K562 (cell line): ENCODE data around the gene LDB2. TPM values are rescaled to one million over a fixed set of nuclear protein-coding genes. Genes with fewer than 3 reads are reported as not detected.

ENCODE experiments used
- ATAC-seq: fragments of 200-7000 bp; cut with Tn5 transposase; 3 replicates; pipeline ENCODE4 v1.9.1; 2020; ENCODE audit warnings: moderate library complexity
- BruUV-seq: library from RNA; stranded (reverse); fragments of 400-500 nt; replicated peaks from 2 replicates; lab custom pipeline; 2021; lab: Mats Ljungman, UMichigan
- CTCF ChIA-PET: fragments of 300-600 bp; formaldehyde crosslinking; extraction: SDS; loops from one replicate; lab custom pipeline; 2021; ENCODE audit warnings: low intra/inter-chr PET ratio; lab: Yijun Ruan, JAX
- POLR2A ChIA-PET: fragments of 300-600, 350-650 bp; sonication (Branson Sonifier 250); formaldehyde crosslinking; extraction: SDS; loops from one replicate; lab custom pipeline; 2021; ENCODE audit warnings: antibody characterized with exemption, inconsistent platforms; lab: Yijun Ruan, JAX
- DNase-seq, 4 experiments: peaks; one replicate each; pipeline versions ENCODE4 v3.0.0 to v3.0.0-alpha.2; 2011 to 2018; ENCODE audit warnings: low spot score in 3 of 4, mixed read lengths in 3 of 4; ENCODE audit errors: extremely low read depth in 1 of 4
- FAIRE-seq: peaks from 2 replicates; lab custom pipeline; 2011; peaks lifted over from hg19 to GRCh38; lab: Jason Lieb, UNC
- H2AFZ ChIP-seq: 2 replicates; pipeline ENCODE4 v1.6.0; 2011; ENCODE audit warnings: low read depth, low read length, control low read depth, inconsistent platforms
- H3K27ac ChIP-seq: fragments of 200-600 bp; 3 replicates; pipeline ENCODE4 v1.8.0; 2011; ENCODE audit warnings: low read depth, mild to moderate bottlenecking, control low read depth, inconsistent platforms, low read length, moderate library complexity, mixed read lengths; ENCODE audit errors: extremely low read depth
- H3K27me3 ChIP-seq, 2 experiments: fragments of 300-600 bp in 1 of 2; 2 replicates in 1 of 2; 3 replicates in 1 of 2; pipeline versions ENCODE4 v1.6.0 to v1.8.0; 2011; ENCODE audit warnings: inconsistent platforms in 2 of 2, low read length in 2 of 2, mild to moderate bottlenecking in 1 of 2, mixed read lengths in 1 of 2, moderate library complexity in 1 of 2; ENCODE audit not compliant: control insufficient read depth in 2 of 2, insufficient read depth in 2 of 2
- H3K36me3 ChIP-seq: fragments of 300-600 bp; 3 replicates; pipeline ENCODE4 v1.8.0; 2011; ENCODE audit warnings: mild to moderate bottlenecking, low read length, inconsistent platforms; ENCODE audit not compliant: control insufficient read depth, insufficient read depth
- H3K4me1 ChIP-seq, 2 experiments: fragments of 200-600 bp in 1 of 2; replicated peaks in 1 of 2; 2 replicates in 1 of 2; 3 replicates in 1 of 2; pipeline versions ENCODE4 v1.5.1 to v1.8.0; 2011; ENCODE audit warnings: inconsistent platforms in 2 of 2, low read length in 2 of 2, mild to moderate bottlenecking in 1 of 2, mixed read lengths in 1 of 2, moderate library complexity in 1 of 2; ENCODE audit not compliant: control insufficient read depth in 2 of 2, insufficient read depth in 2 of 2
- H3K4me2 ChIP-seq: 2 replicates; pipeline ENCODE4 v1.6.1; 2011; ENCODE audit warnings: low read length, control low read depth, inconsistent platforms, mixed read lengths; ENCODE audit not compliant: insufficient read depth
- H3K4me3 ChIP-seq: fragments of 200-600 bp; sonication (generic), shearing (Covaris generic); 2 replicates; pipeline ENCODE4 v1.5.1; 2016; ENCODE audit warnings: control low read depth, inconsistent platforms
- H3K79me2 ChIP-seq: fragments of 200-600 bp; 3 replicates; pipeline ENCODE4 v1.8.0; 2011; ENCODE audit warnings: low read length, inconsistent platforms; ENCODE audit not compliant: control insufficient read depth, insufficient read depth
- H3K9ac ChIP-seq, 2 experiments: 2 replicates each; pipeline versions ENCODE4 v1.6.0 to v1.6.1; 2011; ENCODE audit warnings: low read depth in 2 of 2, low read length in 2 of 2, control low read depth in 1 of 2, inconsistent platforms in 1 of 2, mild to moderate bottlenecking in 1 of 2, mixed read lengths in 1 of 2; ENCODE audit not compliant: insufficient read depth in 1 of 2
- H3K9me1 ChIP-seq: one replicate; pipeline ENCODE4 v1.6.0; 2011; ENCODE audit warnings: inconsistent platforms, mild to moderate bottlenecking, low read length, moderate library complexity; ENCODE audit not compliant: control insufficient read depth, insufficient read depth
- H3K9me3 ChIP-seq: replicated peaks from 2 replicates; pipeline ENCODE4 v1.5.1; 2011; ENCODE audit warnings: low read depth, low read length, inconsistent platforms; ENCODE audit not compliant: control insufficient read depth, insufficient read depth
- H4K20me1 ChIP-seq: replicated peaks from 2 replicates; pipeline ENCODE4 v1.6.1; 2011; ENCODE audit warnings: low read length, inconsistent platforms, mixed read lengths; ENCODE audit not compliant: control insufficient read depth, insufficient read depth
- BRCA1 ChIP-seq, 2 experiments: fragments of 450-650 bp in 1 of 2; sonication (generic) in 1 of 2; formaldehyde crosslinking in 1 of 2; IDR thresholded peaks; 2 replicates each; pipeline versions ENCODE4 v1.5.0 to v1.6.1; 2017 to 2020; ENCODE audit warnings: mild to moderate bottlenecking in 1 of 2, missing genetic modification reagents in 1 of 2
- BRF2 ChIP-seq: IDR thresholded peaks from 3 replicates; pipeline ENCODE4 v1.6.1; 2011; ENCODE audit warnings: borderline replicate concordance, mild to moderate bottlenecking; ENCODE audit not compliant: insufficient read length, insufficient read depth
- CEBPB ChIP-seq: fragments of 450-650 bp; IDR thresholded peaks from 2 replicates; pipeline ENCODE4 v1.6.1; 2016; ENCODE audit warnings: missing genetic modification characterization, missing compliant biosample characterization
- CREBBP ChIP-seq: IDR thresholded peaks from one replicate; pipeline ENCODE4 v1.6.1; 2012; ENCODE audit warnings: low read depth, mild to moderate bottlenecking, control low read depth, inconsistent platforms, low read length
- ERF ChIP-seq: fragments of 450-650 bp; formaldehyde crosslinking; IDR thresholded peaks from 2 replicates; pipeline ENCODE4 v1.4.0; 2020; ENCODE audit warnings: mild to moderate bottlenecking, mixed read lengths
- ETV1 ChIP-seq: fragments of 450-650 bp; conservative IDR thresholded peaks from 2 replicates; pipeline ENCODE4 v1.6.1; 2016; ENCODE audit warnings: missing genetic modification characterization, control low read depth, low read depth, missing compliant biosample characterization
- EZH2 ChIP-seq: IDR thresholded peaks from 2 replicates; pipeline ENCODE4 v1.6.1; 2012; ENCODE audit warnings: low read depth, mild to moderate bottlenecking, inconsistent platforms, low read length, borderline replicate concordance
- LEF1 ChIP-seq: fragments of 450-650 bp; IDR thresholded peaks from 2 replicates; pipeline ENCODE4 v1.6.1; 2016; ENCODE audit warnings: mild to moderate bottlenecking
- NFRKB ChIP-seq: fragments of 450-650 bp; IDR thresholded peaks from 2 replicates; pipeline ENCODE4 v1.6.1; 2016; ENCODE audit warnings: low read depth
- NR3C1 ChIP-seq: sonication (generic); formaldehyde crosslinking; IDR thresholded peaks from 2 replicates; pipeline ENCODE4 v1.8.1; 2022; ENCODE audit warnings: missing genetic modification reagents
- POLR3A ChIP-seq: IDR thresholded peaks from 2 replicates; pipeline ENCODE4 v1.6.1; 2011; ENCODE audit warnings: borderline replicate concordance, mild to moderate bottlenecking, moderate library complexity; ENCODE audit not compliant: insufficient read length, insufficient read depth; ENCODE audit errors: extremely low read depth
- POU5F1 ChIP-seq: fragments of 150-350 bp; IDR thresholded peaks from 2 replicates; pipeline ENCODE4 v1.6.1; 2014; ENCODE audit warnings: borderline replicate concordance, low read length, low read depth, mild to moderate bottlenecking; ENCODE audit not compliant: partially characterized antibody
- PPARD ChIP-seq: fragments of 250-450 bp; sonication (Bioruptor Pico); IDR thresholded peaks from 2 replicates; pipeline ENCODE4 v1.8.0; 2022; ENCODE audit warnings: inconsistent platforms, mild to moderate bottlenecking, moderate library complexity
- PTRF ChIP-seq: fragments of 450-650 bp; IDR thresholded peaks from 2 replicates; pipeline ENCODE4 v1.6.1; 2016; ENCODE audit warnings: mild to moderate bottlenecking, missing genetic modification characterization, missing compliant biosample characterization
- SNIP1 ChIP-seq: fragments of 450-650 bp; IDR thresholded peaks from 2 replicates; pipeline ENCODE4 v1.7.1; 2017; ENCODE audit warnings: low read depth, mild to moderate bottlenecking
- ZBTB7A ChIP-seq: IDR thresholded peaks from 2 replicates; pipeline ENCODE4 v1.6.1; 2011; ENCODE audit warnings: low read depth, mild to moderate bottlenecking, low read length, moderate library complexity, borderline replicate concordance; ENCODE audit not compliant: control insufficient read depth
- ZKSCAN3 ChIP-seq: fragments of 250-450 bp; sonication (Bioruptor Pico); IDR thresholded peaks from 2 replicates; pipeline ENCODE4 v1.4.0; 2020
- ZNF583 ChIP-seq: fragments of 250-450 bp; sonication (Bioruptor Pico); IDR thresholded peaks from 2 replicates; pipeline ENCODE4 v1.4.0; 2020
- ZNF699 ChIP-seq: fragments of 250-450 bp; sonication (Bioruptor Pico); IDR thresholded peaks from 2 replicates; pipeline ENCODE4 v1.8.0; 2021; ENCODE audit warnings: mild to moderate bottlenecking, moderate library complexity; ENCODE audit not compliant: insufficient replicate concordance
- WGBS: fragments of 100-300 bp; shearing (Covaris generic); methylation state at CpG from one replicate; pipeline ENCODE4 v1.1.6; 2016; ENCODE audit warnings: low coverage, mixed read lengths; ENCODE audit not compliant: insufficient coverage; ENCODE audit errors: missing lambda C conversion rate; 5-methylcytosine and 5-hydroxymethylcytosine counted together
- in situ Hi-C: fragments of 300-500 bp; cut with MboI; formaldehyde crosslinking; loops from 4 replicates; pipeline ENCODE4 v1.15.0; 2018; ENCODE audit warnings: inconsistent platforms, mixed read lengths
- intact Hi-C: fragments of 100-400 bp; cut with micrococcal nuclease; formaldehyde crosslinking; loops from 2 replicates; pipeline ENCODE4 v1.14.2; 2022
- polyA plus RNA-seq, 8 experiments: library from polyadenylated mRNA; depleted of rRNA in 4 of 8; stranded (reverse) in 5 of 8; unstranded in 3 of 8; fragments of >200 nt; fragmentation: Nextera tagmentation in 2 of 8; fragmentation: Illumina TruSeq in 1 of 8; extraction: Ambion mirVana in 2 of 8; extraction: Trizol in 1 of 8; gene quantifications; 2 replicates each; pipeline versions ENCODE4 v1.2.1 to v1.2.3, GENCODE V29; 2011 to 2014; ENCODE audit warnings: inconsistent platforms in 1 of 8, missing spikeins in 1 of 8
- total RNA-seq, 7 experiments: library from RNA; depleted of rRNA in 6 of 7; stranded (reverse); fragments of >200 nt in 6 of 7; fragmentation: Illumina TruSeq in 2 of 7; extraction: Trizol in 2 of 7; gene quantifications; 2 replicates each; pipeline versions ENCODE4 v1.2.1 to v1.2.3, GENCODE V29; 2011 to 2021; ENCODE audit warnings: low replicate concordance in 1 of 7
- TF ChIP-seq, protein P1 (sequence below): IDR thresholded peaks from 2 replicates; pipeline ENCODE4 v1.6.1; 2011; ENCODE audit not compliant: insufficient read length; ENCODE audit errors: extremely low read depth

Gene LDB2
- total and polyA plus RNA-seq, 9 of the 15 experiments (the other 6 are each of a cell fraction or from before 2014, with no cell fraction given) = 0.10 to 0.20 TPM; not detected in 7

DNA sequence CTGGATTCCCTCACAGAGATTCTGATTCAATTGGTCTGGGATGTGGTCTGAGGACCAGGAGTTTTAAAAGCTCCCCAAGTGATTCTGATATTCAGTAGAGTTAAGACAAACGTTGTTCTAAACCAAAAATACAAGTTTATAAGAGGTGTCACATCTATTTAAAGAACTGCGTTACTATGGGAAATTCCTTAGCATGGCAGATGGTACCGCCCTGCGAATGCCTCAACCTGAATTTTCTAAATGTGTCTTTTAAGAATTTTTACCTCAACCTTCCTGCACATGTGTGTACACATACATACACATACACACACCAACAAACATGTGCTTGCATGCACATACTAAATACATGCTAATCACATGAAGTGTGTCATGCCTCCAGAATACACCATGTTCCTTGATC, 343.3 kb downstream of the LDB2 start:
- Histone ChIP-seq H3K4me2 (no peak overlapping the region), H3K4me1 (no peaks in the 10 kb centered on the region), H3K9ac (no peak overlapping the region), H3K9me1 (no peaks in the 10 kb centered on the region), H3K4me3 (no peak overlapping the region), H3K9me3 (no peaks in the 10 kb centered on the region), H3K79me2 (no peaks in the 10 kb centered on the region), H4K20me1 (no peaks in the 10 kb centered on the region), H3K27me3 (no peaks in the 10 kb centered on the region), H2AFZ (no peak overlapping the region), H3K36me3 (no peaks in the 10 kb centered on the region), H3K27ac (no peak overlapping the region)
- DNase-seq (no peak), ATAC-seq (no peak), FAIRE-seq (no peak)
- no TSS peak for BruUV-seq
- in situ Hi-C loops = no loop called here
- TF ChIP-seq ETV1 (tag) (no peak), ZBTB7A (no peak), EZH2 (no peak), BRF2 (no peak), LEF1 (no peak), NFRKB (no peak), BRCA1 (IDR thresholded peaks at IDR 0.05) (no peak), BRCA1 (CRISPR knock-in tag; IDR thresholded peaks at IDR 0.05) (no peak), PPARD (no peak), NR3C1 (CRISPR knock-in tag) (no peak), CREBBP (no peak), ERF (CRISPR knock-in tag) (no peak), POU5F1 (no peak), POLR3A (no peak), PTRF (no peak), ZKSCAN3 (CRISPR knock-in tag) (no peak), ZNF699 (CRISPR knock-in tag) (no peak), ZNF583 (CRISPR knock-in tag) (no peak), SNIP1 (no peak), CEBPB (no peak)
- TF ChIP-seq, protein P1, sequence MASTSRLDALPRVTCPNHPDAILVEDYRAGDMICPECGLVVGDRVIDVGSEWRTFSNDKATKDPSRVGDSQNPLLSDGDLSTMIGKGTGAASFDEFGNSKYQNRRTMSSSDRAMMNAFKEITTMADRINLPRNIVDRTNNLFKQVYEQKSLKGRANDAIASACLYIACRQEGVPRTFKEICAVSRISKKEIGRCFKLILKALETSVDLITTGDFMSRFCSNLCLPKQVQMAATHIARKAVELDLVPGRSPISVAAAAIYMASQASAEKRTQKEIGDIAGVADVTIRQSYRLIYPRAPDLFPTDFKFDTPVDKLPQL = no peak
- ChIA-PET POLR2A (no interaction called here), CTCF (no interaction called here)
- intact Hi-C loops = no loop called here
- 0% methylated on average over 4 of the region's 4 CpGs for WGBS
